ENCODE results near the gene SNRPB. TPM values are rescaled to one million over a fixed set of nuclear protein-coding genes. Genes with fewer than 3 reads are reported as not detected.

The SNRPB gene
- total and polyA plus RNA-seq, 2 of the 13 experiments (the other 11 are each of a cell fraction or from before 2014, with no cell fraction given), result 473 to 844 TPM

DNA sequence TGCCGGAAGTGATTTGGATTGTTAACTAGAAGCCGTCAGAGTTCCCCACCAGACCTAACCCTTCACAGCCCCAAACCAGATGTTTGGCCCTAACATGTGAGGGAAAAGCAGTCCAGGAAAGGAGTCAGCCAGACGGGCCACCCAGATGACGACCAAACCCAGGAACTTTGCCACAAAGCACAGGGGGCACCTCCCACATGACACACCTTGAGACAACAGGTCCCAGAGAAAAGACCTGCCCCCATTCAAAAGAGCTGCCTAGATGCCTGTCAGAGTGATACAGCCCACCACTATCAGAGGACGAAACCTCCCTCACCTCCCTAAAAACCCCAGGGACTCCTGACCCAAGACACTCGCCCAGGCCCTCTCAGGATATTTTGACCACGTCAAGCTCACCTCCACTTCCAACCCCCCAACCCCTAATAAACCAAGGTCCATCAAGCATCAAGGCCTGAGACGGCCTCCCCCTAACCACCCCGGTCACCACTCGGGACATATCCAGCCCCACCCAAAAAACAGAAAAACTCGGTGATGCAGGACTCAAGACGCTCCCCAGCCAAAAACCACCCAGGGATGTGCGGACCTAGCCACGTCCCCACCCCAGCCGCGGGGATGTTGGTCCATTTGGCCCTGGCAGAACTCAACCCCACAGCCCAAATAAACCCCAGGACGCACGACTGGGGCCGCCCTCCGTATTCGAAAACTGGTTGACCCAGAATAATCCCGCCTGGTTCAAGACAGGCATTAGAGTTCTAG, 37.5 kb upstream of the SNRPB start (continued):
- TF ChIP-seq ZNF136 (CRISPR knock-in tag; IDR thresholded peaks at IDR 0.05; ENCODE audit: low read depth) (no peak), ZNF354B (CRISPR knock-in tag; IDR thresholded peaks at IDR 0.05) (no peak), RORA (CRISPR knock-in tag; IDR thresholded peaks at IDR 0.05) (no peak), ZNF468 (CRISPR knock-in tag; IDR thresholded peaks at IDR 0.05) (no peak), EED (CRISPR knock-in tag; IDR thresholded peaks at IDR 0.05) (no peak), ZFP82 (CRISPR knock-in tag; IDR thresholded peaks at IDR 0.05; ENCODE audit: borderline replicate concordance) (no peak), POLR2G (IDR thresholded peaks at IDR 0.05; ENCODE audit: low read depth, low read length) (no peak), ZFP36L1 (CRISPR knock-in tag; IDR thresholded peaks at IDR 0.05) (no peak), FOSL2 (CRISPR knock-in tag; IDR thresholded peaks at IDR 0.05) (no peak), ZNF883 (CRISPR knock-in tag; IDR thresholded peaks at IDR 0.05; ENCODE audit: not compliant biosample characterization) (no peak), RBFOX2 (IDR thresholded peaks at IDR 0.05; ENCODE audit: low read depth, low read length) (no peak), NCOR1 (IDR thresholded peaks at IDR 0.05; ENCODE audit: borderline replicate concordance, low read length) (no peak), HOXD1 (CRISPR knock-in tag; IDR thresholded peaks at IDR 0.05) (no peak), GFI1 (CRISPR knock-in tag; IDR thresholded peaks at IDR 0.05; ENCODE audit: borderline replicate concordance) (0 out of 2 replicates have a peak, but pooled peaks have one; percentile 8), ZNF605 (CRISPR knock-in tag; IDR thresholded peaks at IDR 0.05) (no peak), STAT5B (CRISPR knock-in tag; IDR thresholded peaks at IDR 0.05) (0 out of 2 replicates have a peak, but pooled peaks have one; percentile 11)
- TF ChIP-seq, protein P1, sequence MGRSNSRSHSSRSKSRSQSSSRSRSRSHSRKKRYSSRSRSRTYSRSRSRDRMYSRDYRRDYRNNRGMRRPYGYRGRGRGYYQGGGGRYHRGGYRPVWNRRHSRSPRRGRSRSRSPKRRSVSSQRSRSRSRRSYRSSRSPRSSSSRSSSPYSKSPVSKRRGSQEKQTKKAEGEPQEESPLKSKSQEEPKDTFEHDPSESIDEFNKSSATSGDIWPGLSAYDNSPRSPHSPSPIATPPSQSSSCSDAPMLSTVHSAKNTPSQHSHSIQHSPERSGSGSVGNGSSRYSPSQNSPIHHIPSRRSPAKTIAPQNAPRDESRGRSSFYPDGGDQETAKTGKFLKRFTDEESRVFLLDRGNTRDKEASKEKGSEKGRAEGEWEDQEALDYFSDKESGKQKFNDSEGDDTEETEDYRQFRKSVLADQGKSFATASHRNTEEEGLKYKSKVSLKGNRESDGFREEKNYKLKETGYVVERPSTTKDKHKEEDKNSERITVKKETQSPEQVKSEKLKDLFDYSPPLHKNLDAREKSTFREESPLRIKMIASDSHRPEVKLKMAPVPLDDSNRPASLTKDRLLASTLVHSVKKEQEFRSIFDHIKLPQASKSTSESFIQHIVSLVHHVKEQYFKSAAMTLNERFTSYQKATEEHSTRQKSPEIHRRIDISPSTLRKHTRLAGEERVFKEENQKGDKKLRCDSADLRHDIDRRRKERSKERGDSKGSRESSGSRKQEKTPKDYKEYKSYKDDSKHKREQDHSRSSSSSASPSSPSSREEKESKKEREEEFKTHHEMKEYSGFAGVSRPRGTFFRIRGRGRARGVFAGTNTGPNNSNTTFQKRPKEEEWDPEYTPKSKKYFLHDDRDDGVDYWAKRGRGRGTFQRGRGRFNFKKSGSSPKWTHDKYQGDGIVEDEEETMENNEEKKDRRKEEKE (IDR thresholded peaks at IDR 0.05), result no peak
- TF ChIP-seq, protein P2, sequence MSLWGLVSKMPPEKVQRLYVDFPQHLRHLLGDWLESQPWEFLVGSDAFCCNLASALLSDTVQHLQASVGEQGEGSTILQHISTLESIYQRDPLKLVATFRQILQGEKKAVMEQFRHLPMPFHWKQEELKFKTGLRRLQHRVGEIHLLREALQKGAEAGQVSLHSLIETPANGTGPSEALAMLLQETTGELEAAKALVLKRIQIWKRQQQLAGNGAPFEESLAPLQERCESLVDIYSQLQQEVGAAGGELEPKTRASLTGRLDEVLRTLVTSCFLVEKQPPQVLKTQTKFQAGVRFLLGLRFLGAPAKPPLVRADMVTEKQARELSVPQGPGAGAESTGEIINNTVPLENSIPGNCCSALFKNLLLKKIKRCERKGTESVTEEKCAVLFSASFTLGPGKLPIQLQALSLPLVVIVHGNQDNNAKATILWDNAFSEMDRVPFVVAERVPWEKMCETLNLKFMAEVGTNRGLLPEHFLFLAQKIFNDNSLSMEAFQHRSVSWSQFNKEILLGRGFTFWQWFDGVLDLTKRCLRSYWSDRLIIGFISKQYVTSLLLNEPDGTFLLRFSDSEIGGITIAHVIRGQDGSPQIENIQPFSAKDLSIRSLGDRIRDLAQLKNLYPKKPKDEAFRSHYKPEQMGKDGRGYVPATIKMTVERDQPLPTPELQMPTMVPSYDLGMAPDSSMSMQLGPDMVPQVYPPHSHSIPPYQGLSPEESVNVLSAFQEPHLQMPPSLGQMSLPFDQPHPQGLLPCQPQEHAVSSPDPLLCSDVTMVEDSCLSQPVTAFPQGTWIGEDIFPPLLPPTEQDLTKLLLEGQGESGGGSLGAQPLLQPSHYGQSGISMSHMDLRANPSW (CRISPR knock-in tag; IDR thresholded peaks at IDR 0.05; ENCODE audit: borderline replicate concordance), result no peak
- TF ChIP-seq, protein P3, sequence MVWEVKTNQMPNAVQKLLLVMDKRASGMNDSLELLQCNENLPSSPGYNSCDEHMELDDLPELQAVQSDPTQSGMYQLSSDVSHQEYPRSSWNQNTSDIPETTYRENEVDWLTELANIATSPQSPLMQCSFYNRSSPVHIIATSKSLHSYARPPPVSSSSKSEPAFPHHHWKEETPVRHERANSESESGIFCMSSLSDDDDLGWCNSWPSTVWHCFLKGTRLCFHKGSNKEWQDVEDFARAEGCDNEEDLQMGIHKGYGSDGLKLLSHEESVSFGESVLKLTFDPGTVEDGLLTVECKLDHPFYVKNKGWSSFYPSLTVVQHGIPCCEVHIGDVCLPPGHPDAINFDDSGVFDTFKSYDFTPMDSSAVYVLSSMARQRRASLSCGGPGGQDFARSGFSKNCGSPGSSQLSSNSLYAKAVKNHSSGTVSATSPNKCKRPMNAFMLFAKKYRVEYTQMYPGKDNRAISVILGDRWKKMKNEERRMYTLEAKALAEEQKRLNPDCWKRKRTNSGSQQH (CRISPR knock-in tag; IDR thresholded peaks at IDR 0.05; ENCODE audit: low read depth), result no peak
- TF ChIP-seq, protein P4, sequence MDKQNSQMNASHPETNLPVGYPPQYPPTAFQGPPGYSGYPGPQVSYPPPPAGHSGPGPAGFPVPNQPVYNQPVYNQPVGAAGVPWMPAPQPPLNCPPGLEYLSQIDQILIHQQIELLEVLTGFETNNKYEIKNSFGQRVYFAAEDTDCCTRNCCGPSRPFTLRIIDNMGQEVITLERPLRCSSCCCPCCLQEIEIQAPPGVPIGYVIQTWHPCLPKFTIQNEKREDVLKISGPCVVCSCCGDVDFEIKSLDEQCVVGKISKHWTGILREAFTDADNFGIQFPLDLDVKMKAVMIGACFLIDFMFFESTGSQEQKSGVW (CRISPR knock-in tag; IDR thresholded peaks at IDR 0.05; ENCODE audit: borderline replicate concordance), result no peak
